Gastrocnemius medialis (tissue), 4 donors: ENCODE measurements around the gene IQSEC2.

Experiments
- POLR2A ChIP-seq, 2 donors: fragments of 450-650 bp; IDR thresholded peaks; one replicate each; pipeline ENCODE4 v1.6.1; 2017; ENCODE audit warnings: antibody characterized with exemption in 2 of 2, mild to moderate bottlenecking in 2 of 2, moderate library complexity in 2 of 2
- TF ChIP-seq, protein P1 (sequence below), 5 experiments: fragments of 450-650 bp in 3 of 5; fragments of 200-600 bp in 2 of 5; sonication (generic) in 2 of 5; IDR thresholded peaks in 4 of 5; conservative IDR thresholded peaks in 1 of 5; 1 replicate in 4 of 5; 2 replicates in 1 of 5; pipeline ENCODE4 v1.5.1; 2016 to 2019; ENCODE audit warnings: antibody characterized with exemption in 5 of 5, mild to moderate bottlenecking in 3 of 5, moderate library complexity in 3 of 5

DNA sequence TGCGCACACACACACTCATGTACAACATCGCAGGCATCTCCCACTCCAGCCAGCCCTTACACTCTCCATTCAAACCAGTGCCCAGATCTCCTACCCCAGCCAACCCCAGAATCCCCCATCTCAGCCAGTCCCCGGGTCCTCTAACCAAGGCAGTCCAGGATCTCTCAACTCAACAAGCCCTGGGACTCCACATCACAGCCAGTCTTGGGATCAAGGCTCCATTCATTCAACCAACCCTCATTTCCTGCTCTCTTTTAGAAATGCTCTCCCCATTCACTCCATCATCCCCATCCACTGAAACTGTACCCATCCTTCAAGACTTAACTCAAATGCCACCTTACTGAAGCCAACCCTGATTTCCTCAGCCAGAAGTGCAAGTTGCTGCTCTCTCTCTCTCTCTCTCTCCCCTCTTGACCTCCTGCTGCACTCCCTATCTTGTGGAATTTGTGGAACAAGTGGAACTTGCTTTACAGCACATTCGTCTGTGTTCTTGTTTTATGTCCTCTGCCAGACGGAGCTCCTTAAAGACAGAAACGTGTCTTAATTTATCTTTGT, 40.6 kb upstream of the IQSEC2 start:
- no peak for TF ChIP-seq POLR2A (IDR thresholded peaks at IDR 0.05)
- TF ChIP-seq, protein P1, sequence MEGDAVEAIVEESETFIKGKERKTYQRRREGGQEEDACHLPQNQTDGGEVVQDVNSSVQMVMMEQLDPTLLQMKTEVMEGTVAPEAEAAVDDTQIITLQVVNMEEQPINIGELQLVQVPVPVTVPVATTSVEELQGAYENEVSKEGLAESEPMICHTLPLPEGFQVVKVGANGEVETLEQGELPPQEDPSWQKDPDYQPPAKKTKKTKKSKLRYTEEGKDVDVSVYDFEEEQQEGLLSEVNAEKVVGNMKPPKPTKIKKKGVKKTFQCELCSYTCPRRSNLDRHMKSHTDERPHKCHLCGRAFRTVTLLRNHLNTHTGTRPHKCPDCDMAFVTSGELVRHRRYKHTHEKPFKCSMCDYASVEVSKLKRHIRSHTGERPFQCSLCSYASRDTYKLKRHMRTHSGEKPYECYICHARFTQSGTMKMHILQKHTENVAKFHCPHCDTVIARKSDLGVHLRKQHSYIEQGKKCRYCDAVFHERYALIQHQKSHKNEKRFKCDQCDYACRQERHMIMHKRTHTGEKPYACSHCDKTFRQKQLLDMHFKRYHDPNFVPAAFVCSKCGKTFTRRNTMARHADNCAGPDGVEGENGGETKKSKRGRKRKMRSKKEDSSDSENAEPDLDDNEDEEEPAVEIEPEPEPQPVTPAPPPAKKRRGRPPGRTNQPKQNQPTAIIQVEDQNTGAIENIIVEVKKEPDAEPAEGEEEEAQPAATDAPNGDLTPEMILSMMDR (IDR thresholded peaks at IDR 0.05 in 4 of 5, conservative IDR thresholded peaks at IDR 0.05 in 1 of 5): no peak
